ENCODE measurements around the gene NT5C1B.

GRCh38 chr2:18626256-18626668, 36.9 kb upstream of the NT5C1B start:
- TF ChIP-seq CEBPB (IDR thresholded peaks at IDR 0.05) (no peak), RAD21 (IDR thresholded peaks at IDR 0.05; ENCODE audit: low read depth) (no peak), FOXM1 (IDR thresholded peaks at IDR 0.05; ENCODE audit: borderline replicate concordance, low read depth) (no peak)
